NCI-H128 (cell line): ENCODE measurements around the gene KDR.

Source experiments
- DNase-seq: peaks from one replicate; lab custom pipeline; 2025; ENCODE audit not compliant: unreplicated experiment; lab: John Stamatoyannopoulos, UW

KDR gene

GRCh38 chr4:55125087-55125721 is at the start of gene KDR:
Gene KDR, minus strand, starts transcription at chr4:55125595. Its CDS starts 302 bp downstream, at chr4:55125293.
- DNase-seq = no peak

- no peak for DNase-seq
These were observed 48.2 kb upstream of the KDR start for GRCh38 chr4:55173580-55173979.

GRCh38 chr4:55172694-55173287 is 47.4 kb upstream of the KDR start:
- no peak for DNase-seq

GRCh38 chr4:55170462-55170861 is 45.1 kb upstream of the KDR start:
- no peak for DNase-seq

- no peak for DNase-seq
These were observed 44.1 kb upstream of the KDR start for GRCh38 chr4:55169352-55169961.

- no peak for DNase-seq
These were observed 37.0 kb upstream of the KDR start for GRCh38 chr4:55162396-55162795.

- no peak for DNase-seq
These were observed 36.3 kb upstream of the KDR start for GRCh38 chr4:55161739-55162138.

GRCh38 chr4:55159851-55160250 is 34.5 kb upstream of the KDR start:
- no peak for DNase-seq

GRCh38 chr4:55158957-55159356 is 33.6 kb upstream of the KDR start:
- DNase-seq = no peak

GRCh38 chr4:55157559-55158277 is 32.3 kb upstream of the KDR start:
- no peak for DNase-seq

- DNase-seq = no peak
These were observed 29.5 kb upstream of the KDR start for GRCh38 chr4:55154933-55155332.

- DNase-seq = no peak
These were observed 29.0 kb upstream of the KDR start for GRCh38 chr4:55154290-55154880.

GRCh38 chr4:55143858-55144257 is 18.5 kb upstream of the KDR start:
- no peak for DNase-seq

GRCh38 chr4:55138367-55138766 is 13.0 kb upstream of the KDR start:
- no peak for DNase-seq

GRCh38 chr4:55136634-55137033 is 11.2 kb upstream of the KDR start:
- no peak for DNase-seq

- DNase-seq = no peak
These were observed 8.6 kb upstream of the KDR start for GRCh38 chr4:55133951-55134350.

GRCh38 chr4:55132775-55133174 is 7.4 kb upstream of the KDR start:
- no peak for DNase-seq

GRCh38 chr4:55127521-55127920 is 2.1 kb upstream of the KDR start:
- no peak for DNase-seq

GRCh38 chr4:55127053-55127452 is 1.7 kb upstream of the KDR start:
- DNase-seq = no peak

- no peak for DNase-seq
These were observed 557 bp upstream of the KDR start for GRCh38 chr4:55125763-55126541.
